Urinary bladder (tissue), 4 donors: Measurements from ENCODE around the gene GCGR. TPM values are rescaled to one million over a fixed set of nuclear protein-coding genes. Genes with fewer than 3 reads are reported as not detected.

Source experiments
- DNase-seq: peaks from one replicate; pipeline ENCODE4 v3.0.0-alpha.2; 2015; ENCODE audit errors: extremely low spot score
- H3K27ac ChIP-seq: one replicate; pipeline ENCODE4 v1.5.1; 2013; ENCODE audit warnings: low read depth, mild to moderate bottlenecking, moderate library complexity
- H3K36me3 ChIP-seq: one replicate; pipeline ENCODE4 v1.6.1; 2013; ENCODE audit warnings: mild to moderate bottlenecking, moderate library complexity; ENCODE audit not compliant: insufficient read depth
- H3K4me1 ChIP-seq: one replicate; pipeline ENCODE4 v1.6.1; 2013; ENCODE audit warnings: mild to moderate bottlenecking, moderate library complexity; ENCODE audit not compliant: insufficient read depth
- H3K4me3 ChIP-seq: one replicate; pipeline ENCODE4 v1.5.1; 2013; ENCODE audit warnings: low read depth, low read length
- WGBS: extraction: QIAGEN DNeasy Blood & Tissue Kit; methylation state at CpG from one replicate; pipeline ENCODE4 v1.1.7; 2013; 5-methylcytosine and 5-hydroxymethylcytosine counted together
- polyA plus RNA-seq: library from polyadenylated mRNA; stranded (reverse); fragments of 200-250 nt; gene quantifications from one replicate; pipeline ENCODE4 v1.2.3, GENCODE V29; 2013
- total RNA-seq: library from RNA; depleted of rRNA; stranded (reverse); fragments of >200 nt; gene quantifications from one replicate; pipeline ENCODE4 v1.2.3, GENCODE V29; 2014
- donor health status: healthy with polysubstance abuse.
- donor health status: healthy.

Gene GCGR
- total and polyA plus RNA-seq, 2 donors = 0.16 TPM; not detected in 1

- no peak for DNase-seq
- peak within 1 kb of the TSS; percentile 93 for H3K4me3 ChIP-seq
- H3K27ac ChIP-seq = peak within 1 kb of the TSS; percentile 98
- H3K4me1 ChIP-seq = no peaks in the 10 kb centered on the region
- WGBS = under 1% methylated on average over 95 of the region's 95 CpGs
- no peaks in the 10 kb centered on the region for H3K36me3 ChIP-seq
These were observed 56.2 kb downstream of the GCGR start, which contains the start of gene P4HB for GRCh38 chr17:81859906-81860755. P4HB (minus strand) TSS chr17:81860535; CDS start chr17:81860471, 64 bp downstream.

- Histone ChIP-seq H3K36me3 (no peaks in the 10 kb centered on the region), H3K4me3 (peak overlapping the region; percentile 64), H3K27ac (peak overlapping the region; percentile 98), H3K4me1 (no peaks in the 10 kb centered on the region)
- DNase-seq = peak; percentile 100
- WGBS = under 1% methylated on average over 74 of the region's 74 CpGs
These were observed 57.0 kb downstream of the GCGR start for GRCh38 chr17:81860756-81861568.

- 82% methylated on average over 6 of the region's 6 CpGs for WGBS
- H3K4me3 ChIP-seq = no peak overlapping the region
- no peak overlapping the region for H3K27ac ChIP-seq
- no peak for DNase-seq
- no peaks in the 10 kb centered on the region for H3K4me1 ChIP-seq
- H3K36me3 ChIP-seq = no peaks in the 10 kb centered on the region
These were observed 59.2 kb downstream of the GCGR start for GRCh38 chr17:81863123-81863675.

Other genes with a start within 250 kb of the GCGR start
- 36.5 TPM for gene NPLOC4, start 167.0 kb upstream of the GCGR start, total RNA-seq
- 45.3 TPM for gene NPLOC4, start 167.0 kb upstream of the GCGR start, polyA plus RNA-seq
- gene TSPAN10, start 167.0 kb upstream of the GCGR start, total RNA-seq = 1.2 TPM
- gene TSPAN10, start 167.0 kb upstream of the GCGR start, polyA plus RNA-seq = 0.65 TPM
- gene PDE6G, start 147.6 kb upstream of the GCGR start, total RNA-seq = not detected
- gene PDE6G, start 147.6 kb upstream of the GCGR start, polyA plus RNA-seq = 1.2 TPM
- gene OXLD1, start 137.5 kb upstream of the GCGR start, total RNA-seq = 7.5 TPM
- 47.9 TPM for gene OXLD1, start 137.5 kb upstream of the GCGR start, polyA plus RNA-seq
- gene CCDC137, start 137.4 kb upstream of the GCGR start, total RNA-seq = 4.3 TPM
- 15.9 TPM for gene CCDC137, start 137.4 kb upstream of the GCGR start, polyA plus RNA-seq
- 19.7 TPM for gene ARL16, start 120.4 kb upstream of the GCGR start, total RNA-seq
- 47.0 TPM for gene ARL16, start 120.4 kb upstream of the GCGR start, polyA plus RNA-seq
- gene HGS, start 120.1 kb upstream of the GCGR start, total RNA-seq = 36.1 TPM
- gene HGS, start 120.1 kb upstream of the GCGR start, polyA plus RNA-seq = 92.7 TPM
- 3.3 TPM for gene MRPL12, start 100.8 kb upstream of the GCGR start, total RNA-seq
- 81.3 TPM for gene MRPL12, start 100.8 kb upstream of the GCGR start, polyA plus RNA-seq
- 5.7 TPM for gene SLC25A10, start 91.9 kb upstream of the GCGR start, total RNA-seq
- gene SLC25A10, start 91.9 kb upstream of the GCGR start, polyA plus RNA-seq = 12.6 TPM
- gene MCRIP1, start 29.1 kb downstream of the GCGR start, total RNA-seq = 43.8 TPM
- gene MCRIP1, start 29.1 kb downstream of the GCGR start, polyA plus RNA-seq = 190 TPM
- not detected for gene PPP1R27, start 30.9 kb downstream of the GCGR start, total RNA-seq
- not detected for gene PPP1R27, start 30.9 kb downstream of the GCGR start, polyA plus RNA-seq
- 262 TPM for gene P4HB, start 56.4 kb downstream of the GCGR start, total RNA-seq
- 367 TPM for gene P4HB, start 56.4 kb downstream of the GCGR start, polyA plus RNA-seq
- 31.0 TPM for gene ARHGDIA, start 67.2 kb downstream of the GCGR start, total RNA-seq
- 277 TPM for gene ARHGDIA, start 67.2 kb downstream of the GCGR start, polyA plus RNA-seq
- gene ALYREF, start 87.4 kb downstream of the GCGR start, total RNA-seq = 51.3 TPM
- 47.6 TPM for gene ALYREF, start 87.4 kb downstream of the GCGR start, polyA plus RNA-seq
- gene ANAPC11, start 87.6 kb downstream of the GCGR start, total RNA-seq = 51.6 TPM
- gene ANAPC11, start 87.6 kb downstream of the GCGR start, polyA plus RNA-seq = 245 TPM
- gene NPB, start 98.1 kb downstream of the GCGR start, total RNA-seq = 0.69 TPM
- gene NPB, start 98.1 kb downstream of the GCGR start, polyA plus RNA-seq = 0.85 TPM
- gene PCYT2, start 107.2 kb downstream of the GCGR start, total RNA-seq = 9.8 TPM
- gene PCYT2, start 107.2 kb downstream of the GCGR start, polyA plus RNA-seq = 36.0 TPM
- 3.9 TPM for gene SIRT7, start 114.0 kb downstream of the GCGR start, total RNA-seq
- gene SIRT7, start 114.0 kb downstream of the GCGR start, polyA plus RNA-seq = 22.7 TPM
- gene MAFG, start 123.6 kb downstream of the GCGR start, total RNA-seq = 7.6 TPM
- 31.3 TPM for gene MAFG, start 123.6 kb downstream of the GCGR start, polyA plus RNA-seq
- gene PYCR1, start 133.2 kb downstream of the GCGR start, total RNA-seq = 57.2 TPM
- 8.1 TPM for gene PYCR1, start 133.2 kb downstream of the GCGR start, polyA plus RNA-seq
- 0.42 TPM for gene MYADML2, start 143.1 kb downstream of the GCGR start, total RNA-seq
- not detected for gene MYADML2, start 143.1 kb downstream of the GCGR start, polyA plus RNA-seq
- 1.3 TPM for gene NOTUM, start 157.0 kb downstream of the GCGR start, total RNA-seq
- gene NOTUM, start 157.0 kb downstream of the GCGR start, polyA plus RNA-seq = 2.5 TPM
- 18.0 TPM for gene ASPSCR1, start 173.5 kb downstream of the GCGR start, total RNA-seq
- gene ASPSCR1, start 173.5 kb downstream of the GCGR start, polyA plus RNA-seq = 28.6 TPM
- gene CENPX, start 218.7 kb downstream of the GCGR start, total RNA-seq = 19.1 TPM
- 124 TPM for gene CENPX, start 218.7 kb downstream of the GCGR start, polyA plus RNA-seq
- 8.7 TPM for gene LRRC45, start 219.2 kb downstream of the GCGR start, total RNA-seq
- 14.9 TPM for gene LRRC45, start 219.2 kb downstream of the GCGR start, polyA plus RNA-seq
- 10.4 TPM for gene RAC3, start 227.5 kb downstream of the GCGR start, total RNA-seq
- gene RAC3, start 227.5 kb downstream of the GCGR start, polyA plus RNA-seq = 5.9 TPM
- gene DCXR, start 233.5 kb downstream of the GCGR start, total RNA-seq = 17.2 TPM
- 129 TPM for gene DCXR, start 233.5 kb downstream of the GCGR start, polyA plus RNA-seq
- gene RFNG, start 247.7 kb downstream of the GCGR start, total RNA-seq = 16.5 TPM
- 47.0 TPM for gene RFNG, start 247.7 kb downstream of the GCGR start, polyA plus RNA-seq
- 37.3 TPM for gene GPS1, start 247.7 kb downstream of the GCGR start, total RNA-seq
- gene GPS1, start 247.7 kb downstream of the GCGR start, polyA plus RNA-seq = 95.4 TPM